ENCODE measurements around the gene ITGA4.

ITGA4 gene

GRCh38 chr2:181458871-181459270 lies 1.7 kb downstream of the ITGA4 start:
- DNase-seq (no peak), ATAC-seq (no peak)

- no peak for DNase-seq
Measured at GRCh38 chr2:181459621-181460021, 2.4 kb downstream of the ITGA4 start.

GRCh38 chr2:181461056-181461997 lies 4.1 kb downstream of the ITGA4 start:
- DNase-seq, result no peak
- no peak for ATAC-seq

More at GRCh38 chr2:181459621-181460021, 2.4 kb downstream of the ITGA4 start:
- no peak for ATAC-seq

GRCh38 chr2:181462033-181462432 lies 4.8 kb downstream of the ITGA4 start:
- ATAC-seq, result peak; percentile 25
- DNase-seq, result no peak

- DNase-seq, result no peak
- no peak for ATAC-seq
Measured at GRCh38 chr2:181463588-181463987, 6.4 kb downstream of the ITGA4 start.

- DNase-seq, result no peak
- ATAC-seq, result no peak
Measured at GRCh38 chr2:181464966-181465365, 7.8 kb downstream of the ITGA4 start.

GRCh38 chr2:181465676-181466375 lies 8.6 kb downstream of the ITGA4 start:
- DNase-seq (no peak), ATAC-seq (no peak)

- DNase-seq, result peak; percentile 87
- peak; percentile 38 for ATAC-seq
Measured at GRCh38 chr2:181466661-181467576, 9.7 kb downstream of the ITGA4 start.

GRCh38 chr2:181467966-181468707 lies 11.0 kb downstream of the ITGA4 start:
- ATAC-seq, result no peak

GRCh38 chr2:181468811-181469210 lies 11.6 kb downstream of the ITGA4 start:
- DNase-seq, result no peak
- ATAC-seq, result no peak

More at GRCh38 chr2:181467966-181468707, 11.0 kb downstream of the ITGA4 start:
- DNase-seq, result no peak

- ATAC-seq, result no peak
- DNase-seq, result no peak
Measured at GRCh38 chr2:181471226-181471625, 14.0 kb downstream of the ITGA4 start.

GRCh38 chr2:181471783-181472182 lies 14.6 kb downstream of the ITGA4 start:
- DNase-seq, result no peak
- peak; percentile 56 for ATAC-seq

- ATAC-seq, result no peak
- DNase-seq, result no peak
Measured at GRCh38 chr2:181472990-181473389, 15.8 kb downstream of the ITGA4 start.

- no peak for ATAC-seq
- no peak for DNase-seq
Measured at GRCh38 chr2:181474222-181474881, 17.2 kb downstream of the ITGA4 start.

- ATAC-seq (no peak), DNase-seq (no peak)
Measured at GRCh38 chr2:181483211-181483610, 26.0 kb downstream of the ITGA4 start.

GRCh38 chr2:181483876-181484275 lies 26.7 kb downstream of the ITGA4 start:
- DNase-seq, result no peak
- ATAC-seq, result no peak

- no peak for DNase-seq
- ATAC-seq, result no peak
Measured at GRCh38 chr2:181484851-181485637, 27.9 kb downstream of the ITGA4 start.

- no peak for DNase-seq
- no peak for ATAC-seq
Measured at GRCh38 chr2:181485638-181485946, 28.4 kb downstream of the ITGA4 start.

GRCh38 chr2:181499231-181499630 lies 42.0 kb downstream of the ITGA4 start:
- DNase-seq (no peak), ATAC-seq (no peak)

- no peak for DNase-seq
- no peak for ATAC-seq
Measured at GRCh38 chr2:181500201-181500600, 43.0 kb downstream of the ITGA4 start.
